ENCODE results near the gene BRME1.

GRCh38 chr19:13861714-13862531 lies 44.0 kb downstream of the BRME1 start:
- TF ChIP-seq CTCF (IDR thresholded peaks at IDR 0.05) (peak; percentile 98 to 100 (median 99)), EP300 (IDR thresholded peaks at IDR 0.05) (no peak), POLR2A (IDR thresholded peaks at IDR 0.05; ENCODE audit: low read depth) (no peak)

Measured in esophagus muscularis mucosa (tissue), 4 donors.